ENCODE data around the gene JAKMIP3.

DNA sequence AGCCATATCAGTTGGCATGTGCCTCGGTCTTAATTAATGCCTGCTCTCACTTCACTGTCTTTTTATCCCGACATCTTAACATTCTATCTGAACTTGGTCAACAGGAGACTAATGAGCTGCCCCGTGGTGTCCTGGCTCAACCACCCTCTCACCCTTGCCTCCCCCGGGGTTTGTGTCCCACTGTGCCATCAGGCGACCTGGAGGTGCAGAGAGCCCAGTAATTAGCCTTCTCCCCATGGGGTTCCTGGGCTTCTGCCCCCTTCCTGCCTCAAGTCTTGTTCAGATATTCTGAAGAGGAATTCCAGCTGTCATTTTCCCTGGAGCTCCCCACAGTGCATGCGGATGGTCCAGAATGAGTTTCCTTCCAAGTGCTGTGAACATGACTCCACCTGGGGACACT is 10.1 kb upstream of the JAKMIP3 start:
- TF ChIP-seq, protein P1, sequence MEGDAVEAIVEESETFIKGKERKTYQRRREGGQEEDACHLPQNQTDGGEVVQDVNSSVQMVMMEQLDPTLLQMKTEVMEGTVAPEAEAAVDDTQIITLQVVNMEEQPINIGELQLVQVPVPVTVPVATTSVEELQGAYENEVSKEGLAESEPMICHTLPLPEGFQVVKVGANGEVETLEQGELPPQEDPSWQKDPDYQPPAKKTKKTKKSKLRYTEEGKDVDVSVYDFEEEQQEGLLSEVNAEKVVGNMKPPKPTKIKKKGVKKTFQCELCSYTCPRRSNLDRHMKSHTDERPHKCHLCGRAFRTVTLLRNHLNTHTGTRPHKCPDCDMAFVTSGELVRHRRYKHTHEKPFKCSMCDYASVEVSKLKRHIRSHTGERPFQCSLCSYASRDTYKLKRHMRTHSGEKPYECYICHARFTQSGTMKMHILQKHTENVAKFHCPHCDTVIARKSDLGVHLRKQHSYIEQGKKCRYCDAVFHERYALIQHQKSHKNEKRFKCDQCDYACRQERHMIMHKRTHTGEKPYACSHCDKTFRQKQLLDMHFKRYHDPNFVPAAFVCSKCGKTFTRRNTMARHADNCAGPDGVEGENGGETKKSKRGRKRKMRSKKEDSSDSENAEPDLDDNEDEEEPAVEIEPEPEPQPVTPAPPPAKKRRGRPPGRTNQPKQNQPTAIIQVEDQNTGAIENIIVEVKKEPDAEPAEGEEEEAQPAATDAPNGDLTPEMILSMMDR (IDR thresholded peaks at IDR 0.05; ENCODE audit: insufficient read depth, low read length, poor library complexity, severe bottlenecking): no peak
- no peak for TF ChIP-seq EZH2phosphoT487 (conservative IDR thresholded peaks at IDR 0.05; ENCODE audit: low read length)
